Natural killer cell (primary cell): Measurements from ENCODE around the gene AJAP1. TPM values are rescaled to one million over a fixed set of nuclear protein-coding genes. Genes with fewer than 3 reads are reported as not detected.
"Not testable (repeated sequence)": the region's sequence is repeated elsewhere in the genome, so short reads cannot be mapped to it uniquely, and the experiment has no call there.

Experiments
- ATAC-seq, 3 donors: fragments of 150-1000 bp in 2 of 3; fragments of 200-7000 bp in 1 of 3; cut with Tn5 transposase; 1 replicate in 1 of 3; 2 replicates in 2 of 3; pipeline ENCODE4 v1.10.0; 2021; ENCODE audit warnings: mild to moderate bottlenecking in 2 of 3, moderate library complexity in 2 of 3
- DNase-seq, 2 donors: peaks; one replicate each; pipeline versions ENCODE4 v3.0.0 to v3.0.0-alpha.2; 2013 to 2021; ENCODE audit warnings: mixed read lengths in 1 of 2
- H3K27ac ChIP-seq: one replicate; pipeline ENCODE4 v1.5.1; 2013; ENCODE audit warnings: mild to moderate bottlenecking, low read length
- H3K27me3 ChIP-seq: one replicate; pipeline ENCODE4 v1.6.1; 2013; ENCODE audit warnings: low read length; ENCODE audit not compliant: control insufficient read depth, insufficient read depth
- H3K36me3 ChIP-seq: one replicate; pipeline ENCODE4 v1.6.1; 2013; ENCODE audit warnings: low read length; ENCODE audit not compliant: control insufficient read depth, insufficient read depth
- H3K4me1 ChIP-seq: one replicate; pipeline ENCODE4 v1.6.1; 2013; ENCODE audit warnings: low read length; ENCODE audit not compliant: control insufficient read depth, insufficient read depth
- H3K4me3 ChIP-seq: one replicate; pipeline ENCODE4 v1.5.1; 2013; ENCODE audit warnings: low read length
- H3K9me3 ChIP-seq: one replicate; pipeline ENCODE4 v1.6.1; 2013; ENCODE audit warnings: low read length; ENCODE audit not compliant: control insufficient read depth, insufficient read depth
- H3K27ac Mint-ChIP-seq, 2 donors: one replicate each; pipeline ENCODE4 v1.8.0; 2022; ENCODE audit warnings: mild to moderate bottlenecking in 2 of 2, mixed read lengths in 2 of 2, moderate library complexity in 1 of 2
- H3K27me3 Mint-ChIP-seq, 2 donors: one replicate each; pipeline ENCODE4 v1.8.0; 2022; ENCODE audit warnings: low read depth in 2 of 2, mixed read lengths in 2 of 2
- H3K36me3 Mint-ChIP-seq: one replicate; pipeline ENCODE4 v1.8.0; 2022; ENCODE audit warnings: mixed read lengths
- H3K4me1 Mint-ChIP-seq, 2 donors: one replicate each; pipeline ENCODE4 v1.8.0; 2022; ENCODE audit warnings: mixed read lengths in 2 of 2
- H3K4me3 Mint-ChIP-seq: one replicate; pipeline ENCODE4 v1.8.0; 2022; ENCODE audit warnings: mild to moderate bottlenecking, moderate library complexity, mixed read lengths
- H3K9me3 Mint-ChIP-seq, 2 donors: one replicate each; pipeline ENCODE4 v1.8.0; 2022; ENCODE audit warnings: mixed read lengths in 2 of 2
- CTCF ChIP-seq: fragments of 200-600 bp; IDR thresholded peaks from one replicate; pipeline ENCODE4 v1.8.0; 2022; ENCODE audit warnings: antibody characterized with exemption
- WGBS: methylation state at CpG from one replicate; pipeline ENCODE4 v1.1.7; 2013; ENCODE audit warnings: missing lambda C conversion rate; ENCODE audit not compliant: insufficient coverage; 5-methylcytosine and 5-hydroxymethylcytosine counted together
- intact Hi-C: fragments of 100-400 bp; cut with micrococcal nuclease; formaldehyde crosslinking; loops from one replicate; pipeline ENCODE4 v1.14.2; 2022
- total RNA-seq, 4 donors: library from RNA; stranded (reverse); fragments of 120-200 nt in 1 of 4; gene quantifications; one replicate each; pipeline versions ENCODE4 v1.2.3 to v1.2.4, GENCODE V29; 2013 to 2022

The AJAP1 gene
- total RNA-seq, 3 donors from 2014 or later (not counting 1 experiment from before 2014, with no cell fraction given), result not detected

GRCh38 chr1:4615138-4615470 is 39.3 kb upstream of the AJAP1 start:
- H3K27ac ChIP-seq, result no peak overlapping the region
- H3K36me3 ChIP-seq, result no peaks in the 10 kb centered on the region
- no peak overlapping the region for H3K4me3 ChIP-seq
- intact Hi-C loops, result no loop called here
- ATAC-seq, result no peak
- peaks cover 9% of the 10 kb centered on the region for H3K9me3 ChIP-seq
- H3K4me1 Mint-ChIP-seq, result no peaks in the 10 kb centered on the region
- DNase-seq, result no peak
- H3K27ac Mint-ChIP-seq, result no peak overlapping the region
- no peaks in the 10 kb centered on the region for H3K4me1 ChIP-seq
- H3K27me3 Mint-ChIP-seq, result no peaks in the 10 kb centered on the region
- H3K9me3 Mint-ChIP-seq, result peaks cover 0 to 3% of the 10 kb centered on the region in 2 donors
- TF ChIP-seq CTCF, result no peak
- H3K36me3 Mint-ChIP-seq, result no peaks in the 10 kb centered on the region
- H3K27me3 ChIP-seq, result no peaks in the 10 kb centered on the region
- no peak overlapping the region for H3K4me3 Mint-ChIP-seq
- 91% methylated on average over 15 of the region's 15 CpGs for WGBS

GRCh38 chr1:4615501-4615900 is 38.9 kb upstream of the AJAP1 start:
- Histone ChIP-seq H3K27me3 (no peaks in the 10 kb centered on the region), H3K4me1 (no peaks in the 10 kb centered on the region), H3K9me3 (peaks cover 5% of the 10 kb centered on the region), H3K36me3 (no peaks in the 10 kb centered on the region), H3K27ac (no peak overlapping the region), H3K4me3 (no peak overlapping the region)
- intact Hi-C loops, result no loop called here
- Mint-ChIP-seq H3K27ac (no peak overlapping the region), H3K4me3 (no peak overlapping the region), H3K9me3 (peaks cover 0 to 2% of the 10 kb centered on the region in 2 donors), H3K27me3 (no peaks in the 10 kb centered on the region), H3K36me3 (no peaks in the 10 kb centered on the region), H3K4me1 (no peaks in the 10 kb centered on the region)
- DNase-seq (no peak), ATAC-seq (no peak)
- TF ChIP-seq CTCF, result no peak
- WGBS, result 83% methylated on average over 9 of the region's 9 CpGs

GRCh38 chr1:4616831-4617465 is 37.5 kb upstream of the AJAP1 start:
- DNase-seq (no peak), ATAC-seq (no peak)
- Histone ChIP-seq H3K4me3 (no peak overlapping the region), H3K27ac (no peak overlapping the region), H3K4me1 (no peaks in the 10 kb centered on the region), H3K36me3 (no peaks in the 10 kb centered on the region), H3K9me3 (no peaks in the 10 kb centered on the region), H3K27me3 (no peaks in the 10 kb centered on the region)
- no peak for TF ChIP-seq CTCF
- Mint-ChIP-seq H3K4me1 (no peaks in the 10 kb centered on the region), H3K36me3 (no peaks in the 10 kb centered on the region), H3K4me3 (no peak overlapping the region), H3K27ac (no peak overlapping the region), H3K9me3 (no peaks in the 10 kb centered on the region), H3K27me3 (no peaks in the 10 kb centered on the region)
- intact Hi-C loops, result no loop called here
- WGBS, result 84% methylated on average over 18 of the region's 18 CpGs

GRCh38 chr1:4617506-4617905 is 36.9 kb upstream of the AJAP1 start:
- WGBS, result 85% methylated on average over 6 of the region's 6 CpGs
- H3K27ac Mint-ChIP-seq, result no peak overlapping the region
- no peak overlapping the region for H3K27ac ChIP-seq
- no peaks in the 10 kb centered on the region for H3K36me3 Mint-ChIP-seq
- no peaks in the 10 kb centered on the region for H3K9me3 ChIP-seq
- TF ChIP-seq CTCF, result no peak
- H3K9me3 Mint-ChIP-seq, result no peaks in the 10 kb centered on the region
- no peak overlapping the region for H3K4me3 Mint-ChIP-seq
- DNase-seq, result no peak
- H3K4me1 Mint-ChIP-seq, result no peaks in the 10 kb centered on the region
- ATAC-seq, result no peak
- intact Hi-C loops, result no loop called here
- no peaks in the 10 kb centered on the region for H3K36me3 ChIP-seq
- no peaks in the 10 kb centered on the region for H3K27me3 Mint-ChIP-seq
- no peaks in the 10 kb centered on the region for H3K27me3 ChIP-seq
- H3K4me3 ChIP-seq, result no peak overlapping the region
- H3K4me1 ChIP-seq, result no peaks in the 10 kb centered on the region

GRCh38 chr1:4618827-4619226 is 35.6 kb upstream of the AJAP1 start:
- H3K4me1 ChIP-seq, intact Hi-C loops, ATAC-seq, H3K27me3 ChIP-seq, H3K36me3 Mint-ChIP-seq, H3K36me3 ChIP-seq, H3K4me3 Mint-ChIP-seq, H3K9me3 Mint-ChIP-seq, H3K27ac Mint-ChIP-seq, H3K27ac ChIP-seq, H3K27me3 Mint-ChIP-seq, H3K9me3 ChIP-seq, H3K4me1 Mint-ChIP-seq, DNase-seq, H3K4me3 ChIP-seq: not testable (repeated sequence)
- 80% methylated on average over 1 of the region's 3 CpGs for WGBS
